ENCODE results near the gene SLC5A3.

SLC5A3 gene

DNA sequence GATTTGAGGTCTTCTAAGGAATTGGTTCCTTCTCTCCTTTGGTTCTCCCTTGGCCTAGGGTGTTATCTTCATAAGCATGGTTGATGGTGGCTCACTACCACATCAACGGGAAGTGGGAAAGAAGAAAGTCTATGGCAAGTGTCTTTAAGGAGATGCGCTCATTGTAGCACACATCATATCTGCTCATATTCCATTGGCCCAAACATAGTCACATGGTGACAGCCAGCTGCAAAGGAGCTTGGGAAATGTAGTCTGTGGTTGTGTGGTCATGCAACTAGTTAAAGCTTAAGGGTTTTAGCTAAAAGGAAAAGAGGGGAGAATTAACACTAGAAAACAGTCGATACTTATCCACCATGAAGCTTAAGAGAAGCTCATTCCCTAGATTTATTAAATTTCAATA, 11.4 kb upstream of the SLC5A3 start:
- Histone ChIP-seq H3K27ac (no peak overlapping the region), H3K4me3 (no peak overlapping the region)

- Histone ChIP-seq H3K27ac (no peak overlapping the region), H3K4me3 (no peak overlapping the region)
Measured at GRCh38 chr21:34065027-34065426, 8.4 kb upstream of the SLC5A3 start.

GRCh38 chr21:34071683-34072082, 1.7 kb upstream of the SLC5A3 start:
- Histone ChIP-seq H3K27ac (peak overlapping the region in 1 of 21 experiments; percentile 89), H3K4me3 (no peak overlapping the region)

DNA sequence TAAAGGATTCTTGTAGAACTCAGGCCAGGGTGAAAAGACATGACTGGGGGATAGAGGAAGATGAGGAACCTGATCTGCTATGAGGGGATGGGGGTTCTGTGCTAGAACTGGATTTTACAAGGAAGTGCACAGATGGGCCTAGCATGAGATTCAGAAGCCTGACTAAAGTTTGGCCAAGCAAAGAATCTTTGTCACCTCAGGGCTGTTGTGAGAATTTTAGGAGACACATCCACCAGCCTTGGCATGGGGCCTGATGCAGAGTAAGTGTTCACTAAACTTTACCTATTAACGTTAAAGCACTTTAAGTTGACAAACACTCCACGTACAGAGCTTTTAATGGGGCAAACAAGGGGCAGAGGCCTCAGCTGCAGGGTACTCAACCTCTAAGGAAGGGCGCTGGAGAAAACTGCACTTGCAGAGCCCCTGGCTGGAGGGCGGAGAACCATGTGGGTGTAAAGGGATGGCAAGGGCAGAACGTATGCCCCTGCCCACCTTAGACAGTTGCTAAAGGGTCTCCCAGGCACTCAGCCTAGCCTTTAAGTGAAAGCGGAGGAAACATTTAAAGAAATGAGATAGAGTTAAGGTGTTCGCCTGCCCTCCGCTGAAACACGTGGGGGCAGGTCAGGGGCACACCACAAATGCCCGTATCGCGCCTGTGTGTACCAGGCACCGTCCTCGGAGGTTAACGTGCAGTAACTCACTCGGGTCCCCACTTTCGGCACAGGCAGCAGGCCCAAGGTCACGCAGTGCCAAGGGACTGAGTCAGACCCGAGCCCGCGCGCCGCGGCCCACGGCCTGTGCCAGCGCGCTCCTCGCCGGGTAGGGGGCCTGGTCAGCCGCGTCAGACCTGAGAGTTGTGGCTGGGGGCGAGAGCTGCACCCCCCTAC, 990 bp upstream of the SLC5A3 start:
- peak overlapping the region; percentile 67 to 82 (median 73) for H3K4me3 ChIP-seq
- peak overlapping the region in 20 of 21 experiments; percentile 35 to 92 (median 78) for H3K27ac ChIP-seq

GRCh38 chr21:34073749-34074282, 438 bp downstream of the SLC5A3 start:
- peak overlapping the region; percentile 67 to 82 (median 73) for H3K4me3 ChIP-seq
- H3K27ac ChIP-seq, result peak overlapping the region; percentile 73 to 94 (median 87)

DNA sequence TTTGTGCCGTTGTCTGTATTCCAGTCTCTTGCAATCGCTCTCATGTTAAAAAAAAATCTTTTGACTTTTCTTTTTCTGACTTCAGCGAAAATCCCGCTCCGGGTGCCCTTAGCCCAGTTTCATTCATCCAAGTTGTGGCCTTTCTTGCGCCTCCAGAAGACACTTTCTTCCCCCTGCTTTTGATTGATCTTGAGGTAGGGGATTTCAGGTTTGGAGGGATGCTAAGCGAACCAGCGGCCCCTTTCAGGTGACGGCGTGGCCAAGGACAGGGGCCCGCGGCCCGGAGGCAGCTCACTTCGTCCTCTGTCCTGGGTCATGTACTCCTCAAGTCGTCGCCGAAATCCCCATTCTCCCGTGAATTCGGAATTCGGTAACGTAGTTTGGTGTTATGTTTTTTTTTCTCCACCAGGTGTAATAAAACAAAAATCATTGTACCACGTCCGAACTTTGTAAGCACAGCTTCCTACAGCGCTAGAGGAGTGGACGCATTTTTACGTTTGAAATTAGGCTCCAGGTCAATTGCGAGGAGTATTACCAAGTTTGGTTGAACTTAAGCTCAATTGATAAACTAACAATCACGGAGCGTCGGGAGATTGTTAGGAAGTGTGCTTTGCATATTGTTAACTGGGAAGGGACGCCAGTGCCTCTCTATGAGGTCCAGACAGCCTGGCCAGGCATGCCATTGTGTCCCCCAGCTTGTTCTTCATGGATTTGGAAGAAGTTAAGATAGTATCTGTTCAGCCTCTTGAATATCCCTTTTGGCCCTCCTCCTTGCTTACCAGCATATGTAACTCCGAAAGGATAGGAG, 1.1 kb downstream of the SLC5A3 start:
- Histone ChIP-seq H3K27ac (peak overlapping the region in 19 of 21 experiments; percentile 2 to 94 (median 75)), H3K4me3 (peak overlapping the region; percentile 67 to 82 (median 73))

DNA sequence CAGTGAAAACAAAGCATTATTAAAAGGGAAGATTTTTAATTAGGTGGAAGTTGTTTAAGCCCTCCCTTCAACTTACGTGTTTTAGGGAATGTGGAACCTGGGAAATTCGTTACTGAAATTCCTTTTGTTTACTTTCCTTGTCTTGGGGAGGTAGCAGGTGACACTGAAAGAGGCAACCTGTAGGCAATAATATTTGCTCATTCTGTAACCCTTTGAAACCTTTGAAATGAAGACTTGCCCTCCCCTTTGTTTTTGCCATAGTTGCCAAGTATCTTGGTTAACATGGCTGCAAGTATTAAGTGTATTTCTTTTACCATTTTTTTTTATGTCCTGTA, 1.7 kb downstream of the SLC5A3 start:
- Histone ChIP-seq H3K4me3 (peak overlapping the region in 6 of 7 experiments; percentile 67 to 82 (median 72)), H3K27ac (peak overlapping the region in 10 of 21 experiments; percentile 2 to 94 (median 64))

GRCh38 chr21:34075760-34076660, 2.6 kb downstream of the SLC5A3 start:
- peak overlapping the region in 7 of 21 experiments; percentile 3 to 92 (median 56) for H3K27ac ChIP-seq

GRCh38 chr21:34076835-34077234, 3.5 kb downstream of the SLC5A3 start:
- H3K27ac ChIP-seq, result peak overlapping the region in 1 of 21 experiments; percentile 12

More at GRCh38 chr21:34075760-34076660, 2.6 kb downstream of the SLC5A3 start:
- peak overlapping the region in 4 of 7 experiments; percentile 2 to 82 (median 42) for H3K4me3 ChIP-seq

DNA sequence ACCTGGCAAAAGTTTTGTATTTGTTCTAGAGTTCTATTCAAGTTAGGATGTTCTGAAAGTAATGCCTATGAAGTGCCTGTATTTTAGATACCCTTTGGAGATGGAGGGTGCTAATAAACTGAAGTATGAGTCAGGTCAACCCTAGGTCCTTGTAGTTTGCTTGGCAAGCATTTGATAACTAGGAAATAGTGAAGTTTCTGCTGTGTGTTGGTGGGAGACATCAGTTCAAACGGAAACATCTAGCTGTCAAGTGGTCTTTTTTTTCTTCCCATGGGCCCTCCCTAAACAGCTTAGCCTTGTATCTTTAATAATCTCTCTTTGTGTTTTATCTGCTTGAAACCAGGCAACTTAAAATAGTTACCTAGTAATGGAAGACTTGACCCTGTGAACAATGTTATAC, 4.5 kb downstream of the SLC5A3 start:
- Histone ChIP-seq H3K4me3 (no peak overlapping the region), H3K27ac (no peak overlapping the region)

More at GRCh38 chr21:34076835-34077234, 3.5 kb downstream of the SLC5A3 start:
- no peak overlapping the region for H3K4me3 ChIP-seq

GRCh38 chr21:34078915-34079314, 5.5 kb downstream of the SLC5A3 start:
- no peak overlapping the region for H3K4me3 ChIP-seq
- peak overlapping the region in 1 of 21 experiments; percentile 19 for H3K27ac ChIP-seq

DNA sequence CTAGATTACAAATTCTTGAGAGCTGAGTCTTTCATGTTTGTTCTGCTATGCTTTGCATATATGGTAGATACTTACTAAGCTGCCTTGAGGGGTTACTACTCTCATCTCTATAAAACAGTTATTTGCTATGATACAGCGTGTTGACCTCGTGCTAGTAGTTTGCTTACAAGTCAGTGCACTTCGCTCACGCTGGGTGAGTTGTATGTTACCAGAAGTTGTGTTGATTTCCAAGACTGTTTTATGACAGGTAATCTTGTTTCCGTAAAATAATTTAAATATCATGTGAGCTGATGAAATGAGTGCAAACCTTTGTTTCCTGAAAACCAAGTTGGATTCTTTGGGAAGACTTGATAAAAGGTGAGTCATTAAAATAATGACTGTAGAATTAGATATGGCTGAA, 7.3 kb downstream of the SLC5A3 start:
- no peak overlapping the region for H3K27ac ChIP-seq
- no peak overlapping the region for H3K4me3 ChIP-seq

GRCh38 chr21:34082769-34083168, 9.4 kb downstream of the SLC5A3 start:
- Histone ChIP-seq H3K27ac (no peak overlapping the region), H3K4me3 (no peak overlapping the region)

DNA sequence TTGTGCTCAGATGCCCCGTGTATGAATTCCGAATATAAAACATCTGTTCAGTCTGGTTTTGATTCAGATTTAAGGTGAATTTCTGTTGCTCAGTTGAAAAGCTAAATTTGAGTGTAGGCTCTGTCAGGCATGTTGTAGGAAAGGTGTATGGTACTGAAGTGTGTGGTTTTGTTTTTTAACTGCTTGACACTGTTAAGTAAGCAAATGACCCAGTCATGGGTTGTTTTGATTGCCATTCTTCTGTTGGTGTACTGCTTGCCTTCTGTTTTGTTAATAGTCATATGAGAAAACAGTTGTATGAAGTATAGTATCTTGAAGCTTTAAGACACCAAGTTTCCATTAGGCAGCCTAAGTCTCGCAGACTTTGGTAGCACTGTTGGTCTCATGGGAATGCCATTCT, 10.0 kb downstream of the SLC5A3 start:
- Histone ChIP-seq H3K27ac (no peak overlapping the region), H3K4me3 (no peak overlapping the region)

GRCh38 chr21:34085129-34085528, 11.8 kb downstream of the SLC5A3 start:
- Histone ChIP-seq H3K4me3 (no peak overlapping the region), H3K27ac (no peak overlapping the region)

GRCh38 chr21:34086887-34087306, 13.5 kb downstream of the SLC5A3 start:
- no peak overlapping the region for H3K4me3 ChIP-seq

GRCh38 chr21:34088752-34089151, 15.4 kb downstream of the SLC5A3 start:
- no peak overlapping the region for H3K4me3 ChIP-seq
- no peak overlapping the region for H3K27ac ChIP-seq

More at GRCh38 chr21:34086887-34087306, 13.5 kb downstream of the SLC5A3 start:
- H3K27ac ChIP-seq, result no peak overlapping the region

- no peak overlapping the region for H3K27ac ChIP-seq
- H3K4me3 ChIP-seq, result no peak overlapping the region
Measured at GRCh38 chr21:34091032-34091431, 17.7 kb downstream of the SLC5A3 start.

- Histone ChIP-seq H3K27ac (no peak overlapping the region), H3K4me3 (no peak overlapping the region)
Measured at GRCh38 chr21:34091607-34092006, 18.2 kb downstream of the SLC5A3 start.

Data from skin epidermis (tissue), 12 donors.